GM19463 (cell line): ENCODE results near the gene FKBP8.

Experiments used
- ATAC-seq: cut with Tn5 transposase; IDR thresholded peaks from one replicate; pipeline ENCODE4 v1.9.1; 2021; ENCODE audit warnings: mild to moderate bottlenecking, moderate library complexity; ENCODE audit not compliant: unreplicated experiment

FKBP8 gene

GRCh38 chr19:18503337-18503970 lies 39.9 kb downstream of the FKBP8 start:
- ATAC-seq: no peak

- no peak for ATAC-seq
These were observed 40.6 kb downstream of the FKBP8 start for GRCh38 chr19:18502638-18503294.

GRCh38 chr19:18502246-18502637 lies 41.1 kb downstream of the FKBP8 start:
- ATAC-seq: no peak

GRCh38 chr19:18501832-18502231 lies 41.5 kb downstream of the FKBP8 start:
- no peak for ATAC-seq

GRCh38 chr19:18501351-18501750 lies 42.0 kb downstream of the FKBP8 start:
- ATAC-seq: no peak

GRCh38 chr19:18500799-18501198 lies 42.6 kb downstream of the FKBP8 start:
- no peak for ATAC-seq

GRCh38 chr19:18500376-18500775 lies 43.0 kb downstream of the FKBP8 start:
- ATAC-seq: no peak

GRCh38 chr19:18499055-18499775 lies 44.2 kb downstream of the FKBP8 start:
- no peak for ATAC-seq

- ATAC-seq: no peak
These were observed 46.5 kb downstream of the FKBP8 start for GRCh38 chr19:18496980-18497256.

- ATAC-seq: peak; percentile 63
These were observed 47.0 kb downstream of the FKBP8 start for GRCh38 chr19:18496167-18496979.

- no peak for ATAC-seq
These were observed 48.0 kb downstream of the FKBP8 start for GRCh38 chr19:18495204-18495911.

GRCh38 chr19:18494267-18494607 lies 49.1 kb downstream of the FKBP8 start:
- no peak for ATAC-seq

GRCh38 chr19:18493440-18494266 lies 49.7 kb downstream of the FKBP8 start:
- ATAC-seq: no peak

- no peak for ATAC-seq
These were observed 51.1 kb downstream of the FKBP8 start for GRCh38 chr19:18491995-18492953.

GRCh38 chr19:18490728-18491127 lies 52.6 kb downstream of the FKBP8 start:
- no peak for ATAC-seq

GRCh38 chr19:18489627-18490184 lies 53.7 kb downstream of the FKBP8 start:
- ATAC-seq: no peak

GRCh38 chr19:18488838-18489626 lies 54.3 kb downstream of the FKBP8 start:
- ATAC-seq: no peak

GRCh38 chr19:18488403-18488723 lies 55.0 kb downstream of the FKBP8 start:
- ATAC-seq: no peak
